ENCODE data around the gene IL36G. TPM values are rescaled to one million over a fixed set of nuclear protein-coding genes. Genes with fewer than 3 reads are reported as not detected.

Gene IL36G
- total RNA-seq, 4 donors from 2014 or later = not detected

DNA sequence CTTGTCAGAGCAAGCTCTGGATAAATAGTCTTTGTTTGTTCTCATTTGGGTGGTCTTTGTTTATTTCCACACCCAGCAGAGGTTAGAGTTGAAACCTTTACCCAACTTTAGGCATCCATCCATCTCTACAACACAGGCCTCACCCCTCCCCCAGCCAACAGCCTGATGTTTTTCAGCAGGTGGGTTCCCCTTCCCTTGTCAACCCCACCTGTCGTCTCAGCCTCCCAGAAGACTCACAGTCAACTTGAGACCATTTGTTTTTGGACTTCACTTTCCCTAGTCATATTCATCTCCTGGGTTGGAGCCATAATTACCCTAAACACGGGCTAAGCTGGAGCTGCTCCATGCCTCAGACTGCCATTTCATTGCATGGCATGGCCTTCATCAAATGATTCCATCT is 31.7 kb upstream of the IL36G start:
- H3K4me1 ChIP-seq = no peaks in the 10 kb centered on the region
- no peak overlapping the region for H3K4me3 ChIP-seq (replicated peaks in 1 of 3)
- no peak for DNase-seq
- H3K27me3 ChIP-seq = no peaks in the 10 kb centered on the region
- intact Hi-C loops (cut with DNase I) = loop anchor here (10.0 kb wide), 1 partner anchor 201 kb away; no protein-coding TSS in a partner anchor
- TF ChIP-seq POLR2A (IDR thresholded peaks at IDR 0.05) (no peak), CTCF (IDR thresholded peaks at IDR 0.05) (no peak)
- WGBS, 2 donors = 79 to 82% methylated on average over 2 of the region's 2 CpGs
- no peaks in the 10 kb centered on the region for H3K9me3 ChIP-seq
- no peak overlapping the region for H3K27ac ChIP-seq
- H3K36me3 ChIP-seq = no peaks in the 10 kb centered on the region

DNA sequence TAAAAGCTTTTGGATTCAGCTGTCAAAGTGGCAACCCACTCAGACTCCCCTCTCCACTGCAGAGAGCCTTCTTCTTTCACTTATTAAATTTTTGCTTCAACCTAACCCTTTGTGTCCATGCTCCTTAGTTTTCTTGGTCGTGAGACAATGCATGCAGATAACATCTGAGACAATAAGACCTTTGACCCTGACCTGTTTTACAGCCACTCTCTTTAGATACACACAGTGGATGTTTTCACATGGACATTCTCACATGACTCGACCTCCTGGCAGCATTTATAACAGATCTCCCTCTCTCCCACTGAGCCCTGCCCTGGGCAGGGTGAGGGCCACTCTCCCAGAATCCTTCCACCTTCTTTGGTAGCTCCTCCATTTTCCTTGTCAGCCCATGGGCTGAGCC is 30.4 kb upstream of the IL36G start:
- Histone ChIP-seq H3K27me3 (no peaks in the 10 kb centered on the region), H3K4me3 (replicated peaks in 1 of 3) (no peak overlapping the region), H3K9me3 (no peaks in the 10 kb centered on the region), H3K27ac (no peak overlapping the region), H3K4me1 (no peaks in the 10 kb centered on the region), H3K36me3 (no peaks in the 10 kb centered on the region)
- 31 to 40% methylated on average over 2 of the region's 2 CpGs for WGBS, 2 donors
- TF ChIP-seq CTCF (IDR thresholded peaks at IDR 0.05) (no peak), POLR2A (IDR thresholded peaks at IDR 0.05) (no peak)
- no peak for DNase-seq
- intact Hi-C loops (cut with DNase I) = loop anchor here (10.0 kb wide), 1 partner anchor 203 kb away; no protein-coding TSS in a partner anchor

GRCh38 chr2:112949456-112949855 is 28.4 kb upstream of the IL36G start:
- Histone ChIP-seq H3K4me1 (no peaks in the 10 kb centered on the region), H3K27ac (no peak overlapping the region), H3K27me3 (no peaks in the 10 kb centered on the region), H3K9me3 (no peaks in the 10 kb centered on the region), H3K4me3 (replicated peaks in 1 of 3) (no peak overlapping the region), H3K36me3 (no peaks in the 10 kb centered on the region)
- intact Hi-C loops (cut with DNase I) = loop anchor here (10.0 kb wide), 1 partner anchor 205 kb away; no protein-coding TSS in a partner anchor
- TF ChIP-seq CTCF (IDR thresholded peaks at IDR 0.05) (no peak), POLR2A (IDR thresholded peaks at IDR 0.05) (no peak)
- WGBS, 2 donors = 79 to 83% methylated on average over 8 of the region's 8 CpGs
- DNase-seq = no peak

GRCh38 chr2:112954364-112954763 is 23.4 kb upstream of the IL36G start:
- H3K4me1 ChIP-seq = no peaks in the 10 kb centered on the region
- DNase-seq = no peak
- no peak overlapping the region for H3K27ac ChIP-seq
- intact Hi-C loops (cut with DNase I) = no loop called here
- H3K4me3 ChIP-seq (replicated peaks in 1 of 3) = no peak overlapping the region
- H3K9me3 ChIP-seq = no peaks in the 10 kb centered on the region
- 93% methylated on average over 7 of the region's 7 CpGs for WGBS, 2 donors
- H3K36me3 ChIP-seq = no peaks in the 10 kb centered on the region
- H3K27me3 ChIP-seq = no peaks in the 10 kb centered on the region
- TF ChIP-seq POLR2A (IDR thresholded peaks at IDR 0.05) (no peak), CTCF (IDR thresholded peaks at IDR 0.05) (no peak)

DNA sequence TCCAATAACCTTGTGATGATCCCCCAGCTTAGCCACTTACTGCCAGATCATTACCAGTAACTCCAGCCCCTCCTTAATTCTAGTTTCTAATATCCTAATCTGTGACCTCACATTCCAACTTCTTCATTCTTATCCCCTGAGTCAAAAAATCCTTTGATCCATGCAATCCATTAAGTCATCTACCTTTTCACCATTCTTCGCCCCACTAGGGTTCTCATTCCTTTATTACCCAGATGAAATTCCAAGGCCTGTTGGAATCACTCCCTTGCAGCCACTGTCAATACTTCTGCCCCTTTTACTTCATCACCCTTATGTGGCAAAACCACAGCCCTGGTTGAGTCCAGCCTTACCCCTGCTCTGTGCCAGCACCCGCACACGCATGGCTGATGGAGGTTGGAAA is 20.3 kb upstream of the IL36G start:
- intact Hi-C loops (cut with DNase I) = no loop called here
- H3K36me3 ChIP-seq = no peaks in the 10 kb centered on the region
- TF ChIP-seq CTCF (IDR thresholded peaks at IDR 0.05) (no peak), POLR2A (IDR thresholded peaks at IDR 0.05) (no peak)
- no peak overlapping the region for H3K27ac ChIP-seq
- H3K27me3 ChIP-seq = no peaks in the 10 kb centered on the region
- no peak for DNase-seq
- no peak overlapping the region for H3K4me3 ChIP-seq (replicated peaks in 1 of 3)
- H3K9me3 ChIP-seq = no peaks in the 10 kb centered on the region
- WGBS, 2 donors = 94 to 99% methylated on average over 3 of the region's 3 CpGs
- H3K4me1 ChIP-seq = no peaks in the 10 kb centered on the region
